ENCODE measurements around the gene C16orf95. TPM values are rescaled to one million over a fixed set of nuclear protein-coding genes. Genes with fewer than 3 reads are reported as not detected.

The C16orf95 gene
- total and polyA plus RNA-seq, 2 experiments from 2014 or later = 8.5 to 8.6 TPM

DNA sequence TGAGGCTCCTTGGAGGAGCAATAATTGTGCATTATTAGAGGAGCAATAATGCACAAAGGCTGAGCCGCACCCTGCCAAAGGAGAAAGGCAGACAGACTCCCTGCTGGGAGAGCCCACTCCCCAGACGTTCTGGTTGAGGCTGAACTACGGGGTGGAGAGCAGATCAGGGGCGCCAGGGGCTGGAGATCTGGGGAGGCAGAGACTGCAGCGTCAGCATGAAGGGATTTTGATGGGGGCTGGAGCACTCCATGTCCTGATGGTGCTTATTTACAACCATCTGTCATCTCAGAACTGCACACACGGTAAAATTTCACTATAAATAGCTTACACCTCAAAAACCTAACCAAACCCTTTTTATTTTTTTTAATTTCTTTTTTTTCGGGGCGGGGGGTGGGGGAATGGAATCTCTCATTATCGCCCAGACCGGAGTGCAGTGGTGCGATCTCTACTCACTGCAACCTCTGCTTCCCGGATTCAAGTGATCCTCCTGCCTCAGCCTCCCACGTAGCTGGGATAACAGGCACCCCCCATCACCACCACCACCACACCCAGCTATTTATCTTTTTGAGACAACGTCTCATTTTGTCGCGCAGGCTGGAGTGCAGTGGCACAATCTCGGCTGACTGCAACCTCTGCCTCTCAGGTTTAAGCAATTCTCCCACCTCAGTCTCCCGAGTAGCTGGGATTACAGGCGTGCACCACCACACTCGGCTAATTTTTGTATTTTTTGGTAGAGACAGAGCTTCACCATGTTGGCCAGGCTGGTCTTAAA, 4.3 kb upstream of the C16orf95 start:
- H3K4me3 ChIP-seq = no peak overlapping the region
- DNase-seq (ENCODE audit: low read depth in 1 of 2, low spot score in 1 of 2) = no peak
- no peaks in the 10 kb centered on the region for H3K9me3 ChIP-seq (ENCODE audit: low read depth)
- no peak overlapping the region for H3K27ac ChIP-seq
- no peaks in the 10 kb centered on the region for H3K27me3 ChIP-seq
- TF ChIP-seq, protein P1, sequence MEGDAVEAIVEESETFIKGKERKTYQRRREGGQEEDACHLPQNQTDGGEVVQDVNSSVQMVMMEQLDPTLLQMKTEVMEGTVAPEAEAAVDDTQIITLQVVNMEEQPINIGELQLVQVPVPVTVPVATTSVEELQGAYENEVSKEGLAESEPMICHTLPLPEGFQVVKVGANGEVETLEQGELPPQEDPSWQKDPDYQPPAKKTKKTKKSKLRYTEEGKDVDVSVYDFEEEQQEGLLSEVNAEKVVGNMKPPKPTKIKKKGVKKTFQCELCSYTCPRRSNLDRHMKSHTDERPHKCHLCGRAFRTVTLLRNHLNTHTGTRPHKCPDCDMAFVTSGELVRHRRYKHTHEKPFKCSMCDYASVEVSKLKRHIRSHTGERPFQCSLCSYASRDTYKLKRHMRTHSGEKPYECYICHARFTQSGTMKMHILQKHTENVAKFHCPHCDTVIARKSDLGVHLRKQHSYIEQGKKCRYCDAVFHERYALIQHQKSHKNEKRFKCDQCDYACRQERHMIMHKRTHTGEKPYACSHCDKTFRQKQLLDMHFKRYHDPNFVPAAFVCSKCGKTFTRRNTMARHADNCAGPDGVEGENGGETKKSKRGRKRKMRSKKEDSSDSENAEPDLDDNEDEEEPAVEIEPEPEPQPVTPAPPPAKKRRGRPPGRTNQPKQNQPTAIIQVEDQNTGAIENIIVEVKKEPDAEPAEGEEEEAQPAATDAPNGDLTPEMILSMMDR (IDR thresholded peaks at IDR 0.05; ENCODE audit: low read depth, low read length) = no peak
- no peaks in the 10 kb centered on the region for H3K36me3 ChIP-seq
- peaks cover 7% of the 10 kb centered on the region for H3K4me1 ChIP-seq (ENCODE audit: low read depth)

DNA sequence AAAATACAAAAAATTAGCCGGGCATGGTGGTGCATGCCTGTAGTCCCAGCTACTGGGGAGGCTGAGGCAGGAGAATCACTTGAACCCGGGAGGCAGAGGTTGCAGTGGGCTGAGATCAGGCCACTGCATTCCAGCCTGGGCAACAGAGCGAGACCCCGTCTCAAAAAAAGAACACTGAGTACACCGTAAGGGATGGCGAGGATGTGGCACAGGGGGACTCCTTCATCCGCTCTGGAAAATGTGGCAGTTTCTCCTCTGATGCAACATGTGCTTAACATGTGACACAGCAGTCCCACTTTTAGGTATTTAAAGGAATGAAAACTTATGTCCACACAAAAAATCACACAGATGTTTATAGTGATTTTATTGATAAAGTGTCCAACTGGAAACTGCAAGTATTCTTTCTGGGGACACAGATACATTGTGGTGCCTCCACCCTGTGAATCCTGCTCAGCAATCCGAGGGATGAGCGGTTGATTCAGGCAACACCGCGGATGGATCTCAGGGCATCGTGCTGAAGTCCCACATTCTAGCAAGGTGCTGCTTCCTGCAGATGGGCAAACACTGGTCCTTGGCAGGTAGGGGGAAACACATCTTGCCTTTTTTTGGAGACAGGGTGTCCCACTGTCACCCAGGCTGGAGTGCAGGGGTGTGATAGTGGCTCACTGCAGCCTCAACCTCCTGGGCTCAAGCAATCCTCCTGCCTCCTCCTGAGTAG, 3.5 kb upstream of the C16orf95 start:
- H3K27ac ChIP-seq = no peak overlapping the region
- TF ChIP-seq, protein P1 (IDR thresholded peaks at IDR 0.05; ENCODE audit: low read depth, low read length) = no peak
- no peaks in the 10 kb centered on the region for H3K9me3 ChIP-seq (ENCODE audit: low read depth)
- H3K4me3 ChIP-seq = no peak overlapping the region
- no peaks in the 10 kb centered on the region for H3K27me3 ChIP-seq
- H3K4me1 ChIP-seq (ENCODE audit: low read depth) = peaks cover 7% of the 10 kb centered on the region
- H3K36me3 ChIP-seq = no peaks in the 10 kb centered on the region
- DNase-seq (ENCODE audit: low read depth in 1 of 2, low spot score in 1 of 2) = no peak

DNA sequence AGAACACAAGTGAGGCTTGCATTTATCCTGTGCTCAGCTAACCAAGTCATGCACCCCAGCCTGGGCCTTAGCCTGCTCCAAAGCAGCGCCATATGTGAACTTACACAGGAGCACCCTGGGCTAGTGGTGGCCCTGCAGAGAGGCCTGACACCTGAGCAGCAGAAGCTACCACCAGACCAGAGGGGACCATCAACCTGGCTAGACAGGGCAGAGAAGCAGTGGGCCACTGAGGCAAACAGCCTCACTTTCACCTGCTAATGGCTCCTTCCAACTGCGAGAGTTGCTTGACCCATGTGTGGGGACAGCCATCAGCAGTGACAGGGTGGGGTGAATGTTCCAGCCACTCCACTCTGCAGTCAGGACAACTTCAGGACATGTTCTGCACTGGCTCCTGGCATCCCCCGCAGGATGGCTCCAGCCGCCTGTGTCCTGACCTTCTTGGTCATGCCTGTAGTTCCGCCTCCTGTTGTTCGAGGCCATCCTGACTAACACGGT, 2.9 kb upstream of the C16orf95 start:
- H3K4me3 ChIP-seq = no peak overlapping the region
- no peaks in the 10 kb centered on the region for H3K9me3 ChIP-seq (ENCODE audit: low read depth)
- no peak overlapping the region for H3K27ac ChIP-seq
- H3K4me1 ChIP-seq (ENCODE audit: low read depth) = peaks cover 7% of the 10 kb centered on the region
- DNase-seq (ENCODE audit: low read depth in 1 of 2, low spot score in 1 of 2) = no peak
- TF ChIP-seq, protein P1 (IDR thresholded peaks at IDR 0.05; ENCODE audit: low read depth, low read length) = no peak
- no peaks in the 10 kb centered on the region for H3K36me3 ChIP-seq
- H3K27me3 ChIP-seq = no peaks in the 10 kb centered on the region

DNA sequence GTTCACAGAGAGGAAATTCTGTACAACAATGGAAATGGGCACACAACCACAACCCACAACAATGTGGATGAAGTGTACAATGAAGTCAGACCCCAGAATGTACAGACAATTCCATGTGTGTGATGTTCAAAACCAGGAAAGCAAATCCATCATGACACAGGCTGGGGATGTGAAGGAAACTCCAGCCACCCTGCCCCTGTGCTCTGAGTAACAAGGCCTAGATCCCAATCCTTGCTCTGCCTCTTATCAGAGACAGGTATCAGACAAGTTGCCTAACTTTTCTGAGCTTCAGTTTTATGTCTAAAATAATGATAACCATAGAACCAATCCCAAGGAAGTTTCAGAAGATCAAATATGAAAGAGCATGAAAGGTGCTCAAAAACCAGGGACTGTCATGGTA, 1.8 kb upstream of the C16orf95 start:
- no peak for DNase-seq (ENCODE audit: low read depth in 1 of 2, low spot score in 1 of 2)
- no peaks in the 10 kb centered on the region for H3K36me3 ChIP-seq
- H3K27me3 ChIP-seq = no peaks in the 10 kb centered on the region
- no peak overlapping the region for H3K27ac ChIP-seq
- H3K9me3 ChIP-seq (ENCODE audit: low read depth) = no peaks in the 10 kb centered on the region
- TF ChIP-seq, protein P1 (IDR thresholded peaks at IDR 0.05; ENCODE audit: low read depth, low read length) = no peak
- H3K4me3 ChIP-seq = no peak overlapping the region
- peaks cover 7% of the 10 kb centered on the region for H3K4me1 ChIP-seq (ENCODE audit: low read depth)

DNA sequence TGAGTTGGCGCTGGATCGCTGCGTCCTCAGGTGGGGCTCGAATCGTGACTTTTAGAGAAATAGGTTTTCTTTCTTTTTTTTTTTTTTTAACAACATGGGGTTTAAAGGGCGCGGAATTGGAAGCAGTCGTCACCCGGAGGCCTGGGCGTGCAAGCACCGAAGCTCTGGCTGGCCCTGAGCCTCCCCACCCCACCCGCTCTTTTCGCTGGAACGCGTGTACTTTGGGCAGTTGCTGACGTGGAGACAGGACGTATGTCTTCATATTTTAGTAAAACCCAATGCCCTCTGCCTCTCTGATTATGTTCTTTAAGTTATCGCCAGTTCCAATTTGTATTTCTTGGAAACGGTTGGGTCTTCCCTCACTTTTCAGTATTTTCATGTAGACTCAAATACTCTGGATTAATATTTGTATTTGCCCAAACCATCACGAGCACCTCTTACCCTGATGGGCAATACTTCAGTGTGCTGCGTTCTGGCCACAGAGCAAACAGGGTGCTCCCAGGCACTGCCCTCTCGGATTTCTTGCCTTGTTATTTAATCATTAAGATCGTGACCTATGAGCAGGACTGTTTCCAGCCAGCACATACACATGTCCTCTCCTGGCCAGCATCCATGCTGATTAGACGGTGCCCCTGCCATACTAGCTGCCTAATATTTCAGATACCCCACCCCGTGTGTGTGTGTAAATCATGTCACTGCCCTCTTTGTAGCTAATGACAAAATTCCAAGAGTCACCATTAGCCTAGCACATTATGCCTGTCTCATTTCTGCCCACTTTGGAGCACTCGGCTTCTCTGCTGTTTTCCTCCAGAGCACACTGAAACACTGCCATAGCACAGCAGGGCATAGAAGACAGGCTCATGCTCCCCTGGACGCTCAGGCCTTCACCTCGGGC, 805 bp upstream of the C16orf95 start:
- peaks cover 7% of the 10 kb centered on the region for H3K4me1 ChIP-seq (ENCODE audit: low read depth)
- TF ChIP-seq, protein P1 (IDR thresholded peaks at IDR 0.05; ENCODE audit: low read depth, low read length) = no peak
- peak overlapping the region; percentile 79 for H3K4me3 ChIP-seq
- no peaks in the 10 kb centered on the region for H3K9me3 ChIP-seq (ENCODE audit: low read depth)
- H3K27me3 ChIP-seq = no peaks in the 10 kb centered on the region
- DNase-seq (ENCODE audit: low read depth in 1 of 2, low spot score in 1 of 2) = peak; percentile 58 to 76
- H3K36me3 ChIP-seq = no peaks in the 10 kb centered on the region
- H3K27ac ChIP-seq = peak overlapping the region; percentile 84

Measured in cardiac muscle cell (in vitro differentiated cells and primary cell).